NCI-H2029 treated with DMSO at 0.1 percent for 48 hours (cell line): ENCODE data around the gene GSTCD.
"Not testable (repeated sequence)": the region's sequence is repeated elsewhere in the genome, so short reads cannot be mapped to it uniquely, and the experiment has no call there.

ENCODE experiments used
- DNase-seq: peaks from one replicate; lab custom pipeline; 2025; lab: John Stamatoyannopoulos, UW

The GSTCD gene

DNA sequence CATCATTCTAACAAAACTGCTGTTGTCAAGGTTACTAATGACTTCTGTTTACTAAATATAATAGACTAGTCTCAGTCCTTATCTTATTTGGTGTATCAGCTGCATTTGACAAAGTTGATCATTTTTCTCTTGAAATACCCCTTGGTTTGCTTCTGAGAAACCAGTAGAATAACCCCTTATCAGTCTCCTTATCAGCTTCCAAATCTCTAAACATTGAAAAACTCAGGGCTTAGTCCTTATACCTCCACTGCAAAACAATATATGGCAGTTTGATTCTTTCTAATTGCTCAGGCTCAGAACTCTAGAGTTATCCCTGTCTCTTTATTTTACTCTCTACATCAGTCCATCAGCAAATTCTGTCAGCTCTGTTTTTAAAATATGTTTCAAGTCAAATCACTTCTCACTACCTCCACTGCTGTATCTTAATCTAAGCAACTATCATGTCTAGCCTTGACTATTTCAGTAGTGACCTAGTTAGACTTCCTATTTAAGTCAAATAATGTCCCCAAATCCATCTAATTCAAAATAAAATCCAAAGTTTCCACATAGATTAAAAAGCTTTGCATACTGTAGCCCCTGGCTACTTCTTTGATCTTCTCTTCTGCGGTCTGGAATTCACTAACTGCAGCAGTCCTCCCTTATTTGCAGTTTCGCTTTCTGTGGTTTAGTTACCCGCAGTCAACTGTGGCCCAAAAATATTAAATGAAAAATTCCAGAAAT, 99.6 kb downstream of the GSTCD start:
- DNase-seq, result no peak

- DNase-seq, result no peak
Observed at GRCh38 chr4:105808750-105809041, 100.1 kb downstream of the GSTCD start.

DNA sequence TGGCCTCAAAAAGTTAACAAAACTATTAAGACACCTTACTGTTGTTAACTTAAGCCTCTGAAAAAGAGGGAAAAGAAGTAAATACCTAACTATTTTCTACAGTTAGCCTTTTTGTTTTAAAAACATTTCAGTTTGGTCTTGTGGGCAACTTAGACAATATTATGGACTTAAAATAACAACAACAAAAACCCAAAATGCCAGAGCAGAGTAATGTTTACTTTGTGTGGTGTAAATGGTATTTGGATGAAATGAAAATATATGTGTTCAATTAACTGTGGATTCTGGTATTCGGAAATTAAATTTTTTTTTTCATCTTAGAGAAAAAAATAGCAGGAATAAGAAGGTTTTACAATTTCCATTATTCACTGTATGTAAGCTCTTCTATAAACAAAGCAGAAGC, 107.1 kb downstream of the GSTCD start:
- DNase-seq, result no peak

DNA sequence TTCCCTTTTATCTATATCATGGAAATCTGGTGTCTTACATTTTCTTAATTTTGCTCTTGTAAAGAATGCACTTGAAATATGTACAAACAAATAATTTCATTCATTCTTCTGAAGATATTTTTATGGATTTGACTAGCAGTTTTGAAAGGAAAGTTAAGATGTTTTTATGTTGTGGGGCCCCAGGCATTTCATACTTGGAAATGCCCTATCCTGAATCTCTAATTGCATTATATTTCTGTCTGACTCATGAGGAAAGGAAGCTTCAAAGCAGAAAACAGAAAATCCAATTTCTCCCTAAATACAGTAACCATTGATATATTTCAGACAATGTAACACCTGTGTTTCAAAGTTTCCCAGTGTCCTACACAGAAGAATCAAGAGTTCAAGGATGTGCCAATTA, 113.5 kb downstream of the GSTCD start:
- DNase-seq, result no peak

DNA sequence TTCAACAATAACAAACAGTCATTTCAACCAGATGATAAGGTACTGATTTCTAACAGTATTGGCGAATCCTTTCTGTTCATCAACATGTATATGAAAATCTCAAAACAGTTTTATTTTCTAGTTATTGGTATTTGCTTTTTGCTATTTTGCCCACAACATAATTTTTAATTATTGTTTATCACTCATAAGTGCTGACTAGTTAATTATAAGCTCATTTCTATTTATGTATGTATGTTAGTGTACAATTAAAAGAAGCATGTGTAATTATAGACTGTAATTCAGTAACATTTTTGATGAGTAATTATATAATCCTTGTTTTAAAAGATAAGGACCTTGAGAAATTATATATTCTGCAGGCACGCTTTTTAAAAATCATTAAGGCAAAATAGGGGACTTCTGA, 119.5 kb downstream of the GSTCD start:
- DNase-seq, result no peak

- no peak for DNase-seq
Observed at GRCh38 chr4:105831189-105831588, 122.6 kb downstream of the GSTCD start.

GRCh38 chr4:105835177-105835576, 126.6 kb downstream of the GSTCD start:
- DNase-seq, result no peak

GRCh38 chr4:105836537-105836936, 128.0 kb downstream of the GSTCD start:
- DNase-seq, result no peak

DNA sequence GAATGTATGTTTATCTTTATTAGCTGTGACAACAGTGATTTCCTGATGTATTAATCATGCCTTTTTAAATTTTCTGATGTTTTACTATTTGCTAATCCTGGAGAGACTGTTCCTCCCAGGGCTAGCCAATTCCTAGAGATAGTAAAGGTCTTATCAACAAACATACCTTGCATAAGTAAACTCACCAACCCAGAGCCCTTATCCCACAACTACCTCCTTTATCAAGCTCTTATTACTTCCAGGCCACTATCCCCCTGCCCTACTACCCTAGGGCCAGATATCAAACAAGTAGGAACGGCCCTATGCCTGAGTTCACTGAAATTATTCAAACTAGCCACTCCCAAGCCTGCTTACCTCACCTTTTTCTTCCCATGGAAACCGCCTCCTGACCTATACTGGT, 128.5 kb downstream of the GSTCD start:
- DNase-seq, result no peak

GRCh38 chr4:105838082-105838481, 129.5 kb downstream of the GSTCD start:
- DNase-seq, result no peak

DNA sequence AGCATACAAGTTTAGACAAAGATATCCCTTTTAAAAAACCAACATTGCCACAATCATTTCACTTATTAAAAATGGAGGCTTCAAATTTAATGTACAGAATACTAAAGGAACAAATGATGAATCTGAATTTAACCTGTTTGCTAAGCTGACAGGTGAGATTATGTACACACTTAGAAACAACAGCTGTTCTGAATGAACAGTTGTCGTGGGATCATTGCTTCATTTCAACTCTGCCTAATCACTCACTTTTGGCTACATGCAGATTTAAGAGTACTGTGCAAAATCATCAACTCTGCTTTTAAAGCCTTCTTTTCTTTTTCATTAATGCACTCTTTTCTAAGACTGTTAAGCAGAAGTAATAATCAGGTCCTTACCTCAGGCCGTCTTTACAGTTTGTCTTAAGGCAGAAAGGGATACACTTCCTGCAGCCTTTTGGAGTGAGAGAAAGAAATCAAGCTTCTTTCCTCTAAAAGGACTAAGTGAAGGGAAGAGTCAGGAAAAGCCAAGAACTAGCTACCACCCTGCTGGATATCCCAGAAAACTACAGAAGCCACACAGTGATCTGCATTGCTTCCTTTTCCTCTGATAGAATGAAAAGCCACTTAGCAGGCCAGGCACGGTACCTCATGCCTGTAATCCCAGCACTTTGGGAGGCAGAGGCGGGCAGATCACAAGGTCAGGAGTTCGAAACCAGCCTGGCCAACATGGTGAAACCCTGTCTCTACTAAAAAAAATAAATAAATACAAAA, 132.0 kb downstream of the GSTCD start:
- DNase-seq, result peak; percentile 2

GRCh38 chr4:105843941-105844340, 135.4 kb downstream of the GSTCD start:
- no peak for DNase-seq

DNA sequence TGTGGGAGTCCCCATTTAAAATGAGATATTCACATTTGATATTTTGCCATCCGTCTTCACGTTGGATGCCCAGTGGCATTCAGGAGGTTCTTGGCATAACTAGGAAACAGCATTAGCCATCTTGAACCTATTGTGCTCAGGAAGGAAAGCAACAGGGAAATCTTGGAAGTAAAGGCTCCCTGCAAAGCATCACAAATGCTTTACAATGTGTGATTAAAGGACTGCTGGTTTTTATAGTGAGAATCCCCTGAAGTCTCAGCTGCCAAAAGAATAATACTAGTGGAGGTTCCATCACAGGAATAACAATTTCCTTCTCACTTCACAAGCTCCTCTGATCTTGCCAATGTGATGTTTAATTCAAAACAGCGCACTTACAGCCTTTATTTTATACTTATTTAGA, 137.0 kb downstream of the GSTCD start:
- no peak for DNase-seq

GRCh38 chr4:105848359-105848758, 139.8 kb downstream of the GSTCD start:
- DNase-seq, result not testable (repeated sequence)

- no peak for DNase-seq
Observed at GRCh38 chr4:105851196-105851595, 142.6 kb downstream of the GSTCD start.

DNA sequence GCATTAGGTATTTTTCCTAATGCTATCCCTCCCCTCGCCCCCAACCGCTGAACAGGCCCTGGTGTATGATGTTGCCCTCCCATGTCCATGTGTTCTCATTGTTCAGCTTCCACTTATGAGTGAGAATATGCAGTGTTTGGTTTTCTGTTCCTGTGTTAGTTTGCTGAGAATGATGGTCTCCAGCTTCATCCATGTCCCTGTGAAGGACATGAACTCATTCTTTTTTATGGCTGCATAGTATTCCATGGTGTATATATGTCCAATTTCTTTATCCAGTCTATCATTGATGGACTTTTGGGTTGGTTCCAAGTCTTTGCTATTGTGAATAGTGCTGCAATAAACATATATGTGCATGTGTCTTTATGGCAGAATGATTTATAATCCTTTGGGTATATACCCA, 143.6 kb downstream of the GSTCD start:
- DNase-seq, result not testable (repeated sequence)

DNA sequence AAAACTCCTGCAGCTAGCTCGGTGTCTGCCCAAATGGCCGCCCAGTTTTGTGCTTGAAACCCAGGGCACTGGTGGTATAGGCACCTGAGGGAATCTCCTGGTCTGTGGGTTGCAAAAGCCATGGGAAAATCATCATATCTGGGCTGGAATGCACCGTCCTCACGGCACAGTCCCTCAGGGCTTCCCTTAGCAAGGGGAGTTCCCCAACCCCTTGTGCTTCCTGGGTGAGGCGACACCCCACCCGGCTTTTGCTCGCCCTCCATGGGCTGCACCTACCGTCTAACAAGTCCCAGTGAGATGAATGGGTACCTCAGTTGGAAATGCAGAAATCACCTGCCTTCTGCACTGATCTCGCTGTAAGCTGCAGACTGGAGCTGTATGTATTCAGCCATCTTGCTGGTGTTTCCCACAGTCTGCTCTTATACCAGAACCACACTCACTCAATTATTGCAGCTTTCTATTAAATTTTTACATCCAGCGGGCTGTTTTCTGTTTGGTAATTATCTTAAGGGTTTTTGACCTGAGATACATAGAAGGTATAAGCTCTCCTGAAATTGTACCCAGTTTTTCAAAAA, 150.0 kb downstream of the GSTCD start:
- no peak for DNase-seq

- no peak for DNase-seq
Observed at GRCh38 chr4:105859233-105859632, 150.6 kb downstream of the GSTCD start.

GRCh38 chr4:105870963-105871362, 162.4 kb downstream of the GSTCD start:
- no peak for DNase-seq

DNA sequence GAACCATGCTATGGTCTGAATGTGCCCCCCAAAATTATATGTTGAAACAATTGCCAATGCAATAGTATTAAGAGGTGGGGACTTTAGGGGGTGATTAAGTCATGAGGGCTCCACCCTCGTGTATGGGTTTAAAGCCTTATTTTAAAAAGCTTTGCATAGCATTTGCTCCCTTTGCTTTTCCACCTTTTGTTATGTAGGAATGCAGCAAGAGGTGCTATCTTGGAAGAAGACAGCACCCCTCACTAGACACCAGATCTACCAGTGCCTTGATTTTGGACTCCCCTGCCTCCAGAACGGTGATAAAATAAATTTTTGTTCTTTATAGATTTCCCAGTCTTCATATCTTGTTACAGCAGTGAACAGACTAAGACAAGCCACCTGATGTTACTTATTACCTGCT, 163.4 kb downstream of the GSTCD start:
- no peak for DNase-seq

DNA sequence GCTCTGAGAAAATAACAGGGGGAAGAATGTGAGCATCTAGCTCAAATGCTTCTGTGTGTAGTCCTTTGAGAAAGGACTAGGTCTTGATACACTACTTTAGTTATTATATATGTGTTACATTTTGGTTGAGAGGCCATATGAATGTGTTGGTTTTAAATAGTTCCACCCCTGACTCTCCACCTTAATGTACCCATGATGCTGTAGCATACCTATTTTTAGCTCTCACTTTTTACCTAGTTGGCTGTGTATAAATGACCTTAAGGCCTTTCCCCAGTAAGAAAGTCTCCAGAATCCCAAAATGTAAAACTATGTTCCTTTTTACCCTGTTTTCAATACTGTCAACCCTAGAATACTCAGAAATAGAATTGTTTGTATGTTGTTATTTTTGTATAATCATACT, 166.6 kb downstream of the GSTCD start:
- no peak for DNase-seq

DNA sequence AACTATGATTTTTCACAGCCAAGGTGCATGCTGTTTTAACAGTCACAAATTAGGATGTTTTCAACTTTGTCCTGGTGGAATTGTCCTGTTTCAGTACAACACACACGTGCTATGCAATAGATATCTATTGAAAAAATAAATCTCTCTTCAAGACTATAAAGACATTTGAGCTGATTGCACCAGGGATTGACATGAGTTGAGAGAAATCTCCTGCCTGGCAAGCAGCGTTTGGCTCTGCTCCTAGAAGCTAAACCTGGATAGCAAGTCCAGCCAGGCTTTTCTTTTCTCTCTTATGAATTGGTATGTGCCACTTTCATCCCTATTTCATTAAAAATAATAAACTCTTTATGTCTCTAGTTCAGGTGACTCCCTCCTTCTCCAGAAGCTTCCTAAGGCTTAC, 170.1 kb downstream of the GSTCD start:
- DNase-seq, result no peak

GRCh38 chr4:105887508-105887907, 178.9 kb downstream of the GSTCD start:
- no peak for DNase-seq
